BE2C (cell line): ENCODE measurements around the gene ICOSLG.
"Not testable (repeated sequence)": the region's sequence is repeated elsewhere in the genome, so short reads cannot be mapped to it uniquely, and the experiment has no call there.

Experiments used
- DNase-seq: peaks from one replicate; pipeline ENCODE4 v3.0.0-alpha.2; 2020
- H3K27me3 ChIP-seq: fragments of 250-450 bp; sonication (Bioruptor Pico); 2 replicates; pipeline ENCODE4 v1.5.1; 2020; ENCODE audit warnings: mild to moderate bottlenecking
- H3K36me3 ChIP-seq: fragments of 250-450 bp; sonication (Bioruptor Pico); 2 replicates; pipeline ENCODE4 v1.5.1; 2020; ENCODE audit warnings: mild to moderate bottlenecking
- H3K4me1 ChIP-seq: fragments of 250-450 bp; sonication (Bioruptor Pico); 2 replicates; pipeline ENCODE4 v1.5.1; 2020
- H3K4me3 ChIP-seq: 2 replicates; pipeline ENCODE4 v1.5.1; 2011; ENCODE audit warnings: low read depth, low read length
- H3K9me3 ChIP-seq: fragments of 250-450 bp; sonication (Bioruptor Pico); 2 replicates; pipeline ENCODE4 v1.5.1; 2020

ICOSLG gene

GRCh38 chr21:44182202-44182601, 58.5 kb downstream of the ICOSLG start:
- H3K4me1 ChIP-seq, H3K4me3 ChIP-seq, H3K27me3 ChIP-seq, DNase-seq, H3K36me3 ChIP-seq, H3K9me3 ChIP-seq: not testable (repeated sequence)

GRCh38 chr21:44181506-44181905, 59.2 kb downstream of the ICOSLG start:
- H3K4me1 ChIP-seq, H3K4me3 ChIP-seq, H3K9me3 ChIP-seq, H3K36me3 ChIP-seq, H3K27me3 ChIP-seq, DNase-seq: not testable (repeated sequence)

- not testable (repeated sequence) for DNase-seq, H3K9me3 ChIP-seq, H3K27me3 ChIP-seq, H3K36me3 ChIP-seq, H3K4me1 ChIP-seq, H3K4me3 ChIP-seq
Observed at GRCh38 chr21:44176127-44176526, 64.6 kb downstream of the ICOSLG start.

DNA sequence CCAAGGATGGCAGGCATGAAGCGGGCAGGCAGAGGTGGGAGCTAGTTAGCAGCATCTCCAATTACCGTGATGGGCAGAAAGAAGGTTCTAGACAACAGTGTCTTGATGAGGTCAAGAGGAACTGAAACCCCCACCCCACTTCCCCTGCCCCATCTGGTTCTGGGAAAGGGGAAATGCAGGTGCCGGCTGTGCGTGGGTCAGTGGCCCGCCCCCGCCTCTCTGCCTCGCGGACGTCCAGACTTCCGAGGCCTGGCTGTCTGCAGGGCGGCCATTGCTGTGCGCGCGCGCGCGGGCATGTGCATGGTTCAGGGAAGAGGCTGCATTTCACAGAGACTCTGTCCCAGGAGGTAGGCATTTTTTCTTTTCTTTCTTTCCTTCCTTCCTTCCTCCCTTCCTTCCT, 65.6 kb downstream of the ICOSLG start:
- not testable (repeated sequence) for DNase-seq, H3K27me3 ChIP-seq, H3K36me3 ChIP-seq, H3K9me3 ChIP-seq, H3K4me3 ChIP-seq, H3K4me1 ChIP-seq
